GM12892 (cell line): ENCODE results near the gene HBQ1.
"Not testable (repeated sequence)": the region's sequence is repeated elsewhere in the genome, so short reads cannot be mapped to it uniquely, and the experiment has no call there.

ENCODE experiments used
- DNase-seq: peaks from one replicate; pipeline ENCODE4 v3.0.0; 2011; ENCODE audit not compliant: insufficient read length
- FAIRE-seq: peaks from 2 replicates; lab custom pipeline; 2011; peaks lifted over from hg19 to GRCh38; lab: Jason Lieb, UNC
- POLR2A ChIP-seq: IDR thresholded peaks from 2 replicates; pipeline ENCODE4 v1.6.1; 2011; ENCODE audit warnings: low read depth, low read length, control low read depth
- POLR2AphosphoS5 ChIP-seq: IDR thresholded peaks from 2 replicates; pipeline ENCODE4 v1.6.1; 2011; ENCODE audit warnings: low read depth, low read length, control low read depth
- TAF1 ChIP-seq: IDR thresholded peaks from 2 replicates; pipeline ENCODE4 v1.6.1; 2011; ENCODE audit warnings: low read depth, mild to moderate bottlenecking, control low read depth, low read length, borderline replicate concordance

Gene HBQ1

DNA sequence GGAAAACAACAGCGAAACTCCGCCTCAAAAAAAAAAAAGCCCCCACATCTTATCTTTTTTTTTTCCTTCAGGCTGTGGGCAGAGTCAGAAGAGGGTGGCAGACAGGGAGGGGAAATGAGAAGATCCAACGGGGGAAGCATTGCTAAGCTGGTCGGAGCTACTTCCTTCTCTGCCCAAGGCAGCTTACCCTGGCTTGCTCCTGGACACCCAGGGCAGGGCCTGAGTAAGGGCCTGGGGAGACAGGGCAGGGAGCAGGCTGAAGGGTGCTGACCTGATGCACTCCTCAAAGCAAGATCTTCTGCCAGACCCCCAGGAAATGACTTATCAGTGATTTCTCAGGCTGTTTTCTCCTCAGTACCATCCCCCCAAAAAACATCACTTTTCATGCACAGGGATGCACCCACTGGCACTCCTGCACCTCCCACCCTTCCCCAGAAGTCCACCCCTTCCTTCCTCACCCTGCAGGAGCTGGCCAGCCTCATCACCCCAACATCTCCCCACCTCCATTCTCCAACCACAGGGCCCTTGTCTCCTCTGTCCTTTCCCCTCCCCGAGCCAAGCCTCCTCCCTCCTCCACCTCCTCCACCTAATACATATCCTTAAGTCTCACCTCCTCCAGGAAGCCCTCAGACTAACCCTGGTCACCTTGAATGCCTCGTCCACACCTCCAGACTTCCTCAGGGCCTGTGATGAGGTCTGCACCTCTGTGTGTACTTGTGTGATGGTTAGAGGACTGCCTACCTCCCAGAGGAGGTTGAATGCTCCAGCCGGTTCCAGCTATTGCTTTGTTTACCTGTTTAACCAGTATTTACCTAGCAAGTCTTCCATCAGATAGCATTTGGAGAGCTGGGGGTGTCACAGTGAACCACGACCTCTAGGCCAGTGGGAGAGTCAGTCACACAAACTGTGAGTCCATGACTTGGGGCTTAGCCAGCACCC lies 5.0 kb upstream of the HBQ1 start:
- TF ChIP-seq POLR2A (no peak), POLR2AphosphoS5 (no peak), TAF1 (no peak)
- no peak for DNase-seq
- FAIRE-seq: no peak

DNA sequence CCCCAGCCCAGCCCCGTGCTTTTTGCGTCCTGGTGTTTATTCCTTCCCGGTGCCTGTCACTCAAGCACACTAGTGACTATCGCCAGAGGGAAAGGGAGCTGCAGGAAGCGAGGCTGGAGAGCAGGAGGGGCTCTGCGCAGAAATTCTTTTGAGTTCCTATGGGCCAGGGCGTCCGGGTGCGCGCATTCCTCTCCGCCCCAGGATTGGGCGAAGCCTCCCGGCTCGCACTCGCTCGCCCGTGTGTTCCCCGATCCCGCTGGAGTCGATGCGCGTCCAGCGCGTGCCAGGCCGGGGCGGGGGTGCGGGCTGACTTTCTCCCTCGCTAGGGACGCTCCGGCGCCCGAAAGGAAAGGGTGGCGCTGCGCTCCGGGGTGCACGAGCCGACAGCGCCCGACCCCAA lies 4.3 kb upstream of the HBQ1 start:
- FAIRE-seq, DNase-seq: not testable (repeated sequence)

DNA sequence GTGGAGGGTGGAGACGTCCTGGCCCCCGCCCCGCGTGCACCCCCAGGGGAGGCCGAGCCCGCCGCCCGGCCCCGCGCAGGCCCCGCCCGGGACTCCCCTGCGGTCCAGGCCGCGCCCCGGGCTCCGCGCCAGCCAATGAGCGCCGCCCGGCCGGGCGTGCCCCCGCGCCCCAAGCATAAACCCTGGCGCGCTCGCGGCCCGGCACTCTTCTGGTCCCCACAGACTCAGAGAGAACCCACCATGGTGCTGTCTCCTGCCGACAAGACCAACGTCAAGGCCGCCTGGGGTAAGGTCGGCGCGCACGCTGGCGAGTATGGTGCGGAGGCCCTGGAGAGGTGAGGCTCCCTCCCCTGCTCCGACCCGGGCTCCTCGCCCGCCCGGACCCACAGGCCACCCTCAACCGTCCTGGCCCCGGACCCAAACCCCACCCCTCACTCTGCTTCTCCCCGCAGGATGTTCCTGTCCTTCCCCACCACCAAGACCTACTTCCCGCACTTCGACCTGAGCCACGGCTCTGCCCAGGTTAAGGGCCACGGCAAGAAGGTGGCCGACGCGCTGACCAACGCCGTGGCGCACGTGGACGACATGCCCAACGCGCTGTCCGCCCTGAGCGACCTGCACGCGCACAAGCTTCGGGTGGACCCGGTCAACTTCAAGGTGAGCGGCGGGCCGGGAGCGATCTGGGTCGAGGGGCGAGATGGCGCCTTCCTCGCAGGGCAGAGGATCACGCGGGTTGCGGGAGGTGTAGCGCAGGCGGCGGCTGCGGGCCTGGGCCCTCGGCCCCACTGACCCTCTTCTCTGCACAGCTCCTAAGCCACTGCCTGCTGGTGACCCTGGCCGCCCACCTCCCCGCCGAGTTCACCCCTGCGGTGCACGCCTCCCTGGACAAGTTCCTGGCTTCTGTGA lies 3.5 kb upstream of the HBQ1 start, which contains the start of gene HBA1:
TSS of gene HBA1 (plus strand) at position 204 of the 906 bp plus-strand sequence. CDS start at position 241, 37 bp downstream.
- DNase-seq, FAIRE-seq: not testable (repeated sequence)

DNA sequence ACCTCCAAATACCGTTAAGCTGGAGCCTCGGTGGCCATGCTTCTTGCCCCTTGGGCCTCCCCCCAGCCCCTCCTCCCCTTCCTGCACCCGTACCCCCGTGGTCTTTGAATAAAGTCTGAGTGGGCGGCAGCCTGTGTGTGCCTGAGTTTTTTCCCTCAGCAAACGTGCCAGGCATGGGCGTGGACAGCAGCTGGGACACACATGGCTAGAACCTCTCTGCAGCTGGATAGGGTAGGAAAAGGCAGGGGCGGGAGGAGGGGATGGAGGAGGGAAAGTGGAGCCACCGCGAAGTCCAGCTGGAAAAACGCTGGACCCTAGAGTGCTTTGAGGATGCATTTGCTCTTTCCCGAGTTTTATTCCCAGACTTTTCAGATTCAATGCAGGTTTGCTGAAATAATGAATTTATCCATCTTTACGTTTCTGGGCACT lies 2.9 kb upstream of the HBQ1 start:
- TF ChIP-seq POLR2A: no peak
- no peak for TF ChIP-seq POLR2AphosphoS5
- no peak for TF ChIP-seq TAF1
- FAIRE-seq (no peak), DNase-seq (no peak)

DNA sequence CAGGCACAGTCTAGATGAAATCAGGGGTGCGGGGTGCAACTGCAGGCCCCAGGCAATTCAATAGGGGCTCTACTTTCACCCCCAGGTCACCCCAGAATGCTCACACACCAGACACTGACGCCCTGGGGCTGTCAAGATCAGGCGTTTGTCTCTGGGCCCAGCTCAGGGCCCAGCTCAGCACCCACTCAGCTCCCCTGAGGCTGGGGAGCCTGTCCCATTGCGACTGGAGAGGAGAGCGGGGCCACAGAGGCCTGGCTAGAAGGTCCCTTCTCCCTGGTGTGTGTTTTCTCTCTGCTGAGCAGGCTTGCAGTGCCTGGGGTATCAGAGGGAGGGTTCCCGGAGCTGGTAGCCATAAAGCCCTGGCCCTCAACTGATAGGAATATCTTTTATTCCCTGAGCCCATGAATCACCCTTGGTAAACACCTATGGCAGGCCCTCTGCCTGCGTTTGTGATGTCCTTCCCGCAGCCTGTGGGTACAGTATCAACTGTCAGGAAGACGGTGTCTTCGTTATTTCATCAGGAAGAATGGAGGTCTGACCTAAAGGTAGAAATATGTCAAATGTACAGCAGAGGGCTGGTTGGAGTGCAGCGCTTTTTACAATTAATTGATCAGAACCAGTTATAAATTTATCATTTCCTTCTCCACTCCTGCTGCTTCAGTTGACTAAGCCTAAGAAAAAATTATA lies 2.1 kb upstream of the HBQ1 start:
- FAIRE-seq (no peak), DNase-seq (no peak)
- no peak for TF ChIP-seq TAF1
- TF ChIP-seq POLR2AphosphoS5: no peak
- no peak for TF ChIP-seq POLR2A

DNA sequence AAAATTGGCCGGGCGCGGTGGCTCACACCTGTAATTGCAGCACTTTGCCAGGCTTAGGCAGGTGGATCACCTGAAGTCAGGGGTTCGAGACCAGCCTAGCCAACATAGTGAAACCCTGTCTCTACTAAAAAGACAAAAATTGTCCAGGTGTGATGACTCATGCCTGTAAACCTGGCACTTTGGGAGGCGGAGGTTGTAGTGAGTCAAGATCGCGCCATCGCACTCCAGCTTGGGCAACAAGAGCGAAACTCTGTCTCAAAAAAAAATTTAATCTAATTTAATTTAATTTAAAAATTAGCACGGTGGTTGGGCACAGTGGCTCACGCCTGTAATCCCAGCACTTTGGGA lies 1.6 kb upstream of the HBQ1 start:
- no peak for TF ChIP-seq TAF1
- no peak for TF ChIP-seq POLR2A
- no peak for TF ChIP-seq POLR2AphosphoS5
- DNase-seq (no peak), FAIRE-seq (no peak)

DNA sequence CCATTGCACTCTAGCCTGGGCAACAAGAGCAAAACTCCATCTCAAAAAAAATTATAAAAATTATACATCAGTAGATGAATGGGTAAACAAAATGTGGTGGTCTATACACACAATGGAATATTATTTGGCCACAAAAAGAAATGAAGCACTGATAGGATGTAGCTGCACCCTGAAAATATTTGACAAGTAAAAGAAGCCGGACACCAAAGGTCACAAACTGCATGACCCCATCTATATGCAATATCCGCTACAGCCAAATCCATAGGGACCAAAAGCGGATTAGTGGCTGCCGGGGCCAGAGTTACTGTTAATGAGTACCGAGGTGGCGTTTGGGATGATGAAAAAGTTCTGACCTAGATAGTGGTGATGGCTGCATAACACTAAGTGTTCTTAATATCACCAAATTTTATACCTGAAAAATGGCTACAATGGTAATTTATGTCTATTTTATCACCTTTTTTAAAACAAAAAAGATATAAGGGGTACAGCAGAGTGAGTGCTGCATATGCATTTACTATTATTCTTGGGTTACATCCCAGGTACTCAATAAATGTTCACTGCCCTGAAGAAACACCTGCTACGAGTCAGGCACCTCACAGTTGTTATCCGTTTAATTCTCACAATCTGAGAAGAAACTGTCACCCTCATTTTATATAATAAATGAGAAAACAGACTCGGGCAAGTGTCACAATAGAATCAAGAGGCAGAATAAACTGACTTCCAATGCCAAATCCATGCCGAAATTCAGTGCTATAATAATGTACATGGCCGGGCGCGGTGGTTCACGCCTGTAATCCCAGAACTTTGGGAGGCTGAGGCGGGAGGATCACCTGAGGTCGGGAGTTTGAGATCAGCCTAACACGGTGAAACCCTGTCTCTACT lies 807 bp upstream of the HBQ1 start:
- no peak for TF ChIP-seq POLR2AphosphoS5
- no peak for TF ChIP-seq TAF1
- no peak for TF ChIP-seq POLR2A
- FAIRE-seq: no peak
- no peak for DNase-seq

DNA sequence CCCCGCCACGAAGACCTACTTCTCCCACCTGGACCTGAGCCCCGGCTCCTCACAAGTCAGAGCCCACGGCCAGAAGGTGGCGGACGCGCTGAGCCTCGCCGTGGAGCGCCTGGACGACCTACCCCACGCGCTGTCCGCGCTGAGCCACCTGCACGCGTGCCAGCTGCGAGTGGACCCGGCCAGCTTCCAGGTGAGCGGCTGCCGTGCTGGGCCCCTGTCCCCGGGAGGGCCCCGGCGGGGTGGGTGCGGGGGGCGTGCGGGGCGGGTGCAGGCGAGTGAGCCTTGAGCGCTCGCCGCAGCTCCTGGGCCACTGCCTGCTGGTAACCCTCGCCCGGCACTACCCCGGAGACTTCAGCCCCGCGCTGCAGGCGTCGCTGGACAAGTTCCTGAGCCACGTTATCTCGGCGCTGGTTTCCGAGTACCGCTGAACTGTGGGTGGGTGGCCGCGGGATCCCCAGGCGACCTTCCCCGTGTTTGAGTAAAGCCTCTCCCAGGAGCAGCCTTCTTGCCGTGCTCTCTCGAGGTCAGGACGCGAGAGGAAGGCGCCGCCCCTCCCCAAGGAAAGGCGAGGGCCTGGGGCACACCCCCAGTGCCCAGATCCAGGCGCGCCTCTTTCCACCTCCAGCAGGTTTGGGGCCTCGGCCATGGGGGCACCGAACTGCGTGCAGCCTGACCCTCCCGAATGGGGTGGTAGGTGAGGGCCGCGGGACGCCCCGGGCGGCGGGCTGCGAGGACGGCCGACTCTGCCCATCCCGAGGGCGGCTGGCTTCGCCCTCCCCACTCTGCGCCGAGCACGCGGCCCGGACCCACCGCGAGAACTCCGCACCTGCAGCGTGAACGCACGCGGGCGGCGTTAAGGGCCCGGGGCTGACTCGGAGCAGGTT lies 664 bp downstream of the HBQ1 start:
- TF ChIP-seq TAF1 (no peak), POLR2AphosphoS5 (no peak), POLR2A (no peak)
- FAIRE-seq: peak; percentile 74
- peak; percentile 94 for DNase-seq

DNA sequence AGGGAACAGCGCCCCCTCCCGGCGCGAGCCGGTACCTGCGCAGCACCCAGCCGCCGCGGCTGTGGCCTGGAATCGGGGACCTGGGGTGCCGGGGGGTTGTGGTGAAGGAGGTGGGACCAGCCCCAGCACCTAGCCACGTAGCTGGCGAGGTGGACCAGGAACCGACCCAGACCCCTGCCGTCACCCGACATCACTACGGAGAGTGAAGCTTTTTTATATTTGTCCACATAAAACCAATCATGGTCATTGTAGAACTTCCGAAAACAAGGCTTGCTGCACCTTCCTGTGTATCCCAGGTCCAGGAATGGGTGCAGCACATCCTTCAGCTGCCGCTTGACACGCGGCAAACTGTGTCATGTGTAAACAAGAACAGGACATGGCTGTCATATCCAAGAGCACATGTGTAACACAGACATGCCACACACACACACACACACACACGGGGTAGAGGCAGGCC lies 1.3 kb downstream of the HBQ1 start:
- DNase-seq (no peak), FAIRE-seq (no peak)
- no peak for TF ChIP-seq POLR2AphosphoS5
- TF ChIP-seq TAF1: no peak
- TF ChIP-seq POLR2A: no peak

DNA sequence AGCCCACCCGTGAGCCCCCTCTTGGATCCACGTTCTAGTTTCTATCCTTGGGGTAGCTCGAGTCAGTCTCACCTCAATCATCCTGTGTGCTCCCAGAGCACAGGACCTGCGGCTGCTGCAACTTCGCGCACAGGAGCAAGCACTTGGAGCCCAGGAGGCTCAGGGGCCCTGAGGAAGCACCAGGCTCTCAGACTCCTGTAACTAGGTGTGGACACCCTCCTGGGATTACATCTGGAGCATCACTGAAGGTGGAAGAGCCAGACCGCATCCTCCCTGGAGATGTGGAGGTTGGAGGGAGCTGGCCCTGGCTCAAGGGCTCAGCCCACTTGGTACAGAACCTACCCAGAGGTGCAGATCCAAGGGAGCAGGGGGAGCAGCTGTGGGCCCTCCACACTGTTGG lies 2.7 kb downstream of the HBQ1 start:
- no peak for TF ChIP-seq POLR2AphosphoS5
- no peak for DNase-seq
- no peak for FAIRE-seq

DNA sequence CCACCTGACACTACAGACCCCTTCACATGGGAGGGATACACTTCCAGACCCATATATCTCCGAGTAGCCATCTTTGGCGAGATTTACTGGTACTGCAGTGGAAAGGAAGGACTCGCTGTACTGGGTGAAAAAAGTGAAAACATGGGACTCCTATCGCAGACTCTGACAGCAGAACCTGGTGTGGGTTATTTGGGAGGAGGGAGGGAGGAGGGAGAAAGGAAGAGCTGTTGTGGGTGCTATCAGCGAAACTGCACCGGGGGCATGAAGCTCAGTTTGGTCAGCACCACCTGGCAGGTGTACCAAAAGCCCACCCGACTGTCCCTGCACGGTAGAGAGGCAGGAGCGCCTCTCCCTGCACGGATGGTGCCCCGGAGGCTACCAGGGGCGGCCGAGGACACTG lies 5.0 kb downstream of the HBQ1 start:
- DNase-seq (no peak), FAIRE-seq (no peak)
- no peak for TF ChIP-seq TAF1
- no peak for TF ChIP-seq POLR2A
- no peak for TF ChIP-seq POLR2AphosphoS5
